GM12892 (cell line): ENCODE data around the gene KBTBD13.

Experiments
- DNase-seq: peaks from one replicate; pipeline ENCODE4 v3.0.0; 2011; ENCODE audit not compliant: insufficient read length
- FAIRE-seq: peaks from 2 replicates; lab custom pipeline; 2011; peaks lifted over from hg19 to GRCh38; lab: Jason Lieb, UNC
- POLR2A ChIP-seq: IDR thresholded peaks from 2 replicates; pipeline ENCODE4 v1.6.1; 2011; ENCODE audit warnings: low read depth, low read length, control low read depth
- POLR2AphosphoS5 ChIP-seq: IDR thresholded peaks from 2 replicates; pipeline ENCODE4 v1.6.1; 2011; ENCODE audit warnings: low read depth, low read length, control low read depth
- TAF1 ChIP-seq: IDR thresholded peaks from 2 replicates; pipeline ENCODE4 v1.6.1; 2011; ENCODE audit warnings: low read depth, mild to moderate bottlenecking, control low read depth, low read length, borderline replicate concordance

KBTBD13 gene

DNA sequence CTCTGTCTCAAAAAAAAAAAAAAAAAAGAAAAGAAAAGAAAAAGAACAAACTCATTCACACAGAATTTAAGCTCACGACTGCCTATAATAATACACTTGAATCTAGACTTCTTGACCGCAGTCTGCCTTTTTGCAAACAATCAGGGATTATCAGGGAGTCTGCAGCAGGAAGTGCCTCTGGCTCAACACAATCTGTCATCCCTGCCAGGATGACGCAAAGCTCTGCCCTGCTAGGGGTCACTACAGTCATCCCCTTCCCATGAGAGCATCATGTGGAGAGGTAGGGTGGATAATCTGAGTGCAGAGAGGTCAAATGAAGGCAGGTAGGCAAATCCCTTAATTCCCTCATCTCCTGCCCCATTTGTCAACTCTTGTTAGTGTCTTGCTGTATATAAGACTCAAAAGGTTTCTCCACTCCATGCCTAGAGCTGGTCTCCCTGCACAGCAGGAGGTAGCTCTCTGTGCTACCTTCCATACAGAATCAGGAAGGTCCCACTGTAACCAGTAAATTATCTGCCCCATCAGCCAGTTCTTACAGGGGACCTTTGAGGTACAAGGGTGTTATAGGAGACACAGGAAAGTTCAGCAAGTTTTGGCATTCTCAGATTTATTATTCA, 34.2 kb downstream of the KBTBD13 start:
- DNase-seq = no peak
- TF ChIP-seq POLR2A (no peak), TAF1 (no peak), POLR2AphosphoS5 (no peak)
- FAIRE-seq = no peak

DNA sequence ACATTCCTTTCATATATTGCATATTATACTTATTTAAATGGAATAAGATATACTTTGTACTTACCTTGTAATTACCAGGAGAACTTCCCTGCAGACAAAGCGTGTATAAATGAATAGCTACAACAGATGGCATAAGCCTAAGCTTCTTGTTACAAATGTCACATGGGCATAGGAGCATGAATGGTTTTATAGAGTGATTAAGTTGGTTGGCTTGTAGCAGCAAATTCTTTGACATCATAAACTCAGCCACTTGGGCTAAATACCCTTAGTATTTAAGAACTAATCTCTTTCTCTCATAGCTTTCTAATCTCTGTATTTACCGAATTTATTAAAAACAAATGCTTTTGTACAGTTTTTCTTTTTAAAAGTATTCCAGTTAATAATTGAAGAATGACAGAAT, 38.5 kb downstream of the KBTBD13 start, which contains the start of gene UBAP1L:
Gene UBAP1L (minus strand): TSS at position 115 of the 400 bp plus-strand sequence. CDS start 8,985 bp downstream, outside the sequence.
- no peak for DNase-seq
- TF ChIP-seq TAF1 (no peak), POLR2A (no peak), POLR2AphosphoS5 (no peak)
- no peak for FAIRE-seq

- FAIRE-seq (no peak), DNase-seq (no peak)
These were observed 39.0 kb downstream of the KBTBD13 start for GRCh38 chr15:65115542-65115941.

More at GRCh38 chr15:65115542-65115941, 39.0 kb downstream of the KBTBD13 start:
- TF ChIP-seq POLR2AphosphoS5 (no peak), POLR2A (no peak), TAF1 (no peak)
